ENCODE data around the gene ECHS1. TPM values are rescaled to one million over a fixed set of nuclear protein-coding genes. Genes with fewer than 3 reads are reported as not detected.

Gene ECHS1
- total and polyA plus RNA-seq, 9 of the 15 experiments (the other 6 are each of a cell fraction or from before 2014, with no cell fraction given): 16.6 to 100 (median 68.1) TPM

DNA sequence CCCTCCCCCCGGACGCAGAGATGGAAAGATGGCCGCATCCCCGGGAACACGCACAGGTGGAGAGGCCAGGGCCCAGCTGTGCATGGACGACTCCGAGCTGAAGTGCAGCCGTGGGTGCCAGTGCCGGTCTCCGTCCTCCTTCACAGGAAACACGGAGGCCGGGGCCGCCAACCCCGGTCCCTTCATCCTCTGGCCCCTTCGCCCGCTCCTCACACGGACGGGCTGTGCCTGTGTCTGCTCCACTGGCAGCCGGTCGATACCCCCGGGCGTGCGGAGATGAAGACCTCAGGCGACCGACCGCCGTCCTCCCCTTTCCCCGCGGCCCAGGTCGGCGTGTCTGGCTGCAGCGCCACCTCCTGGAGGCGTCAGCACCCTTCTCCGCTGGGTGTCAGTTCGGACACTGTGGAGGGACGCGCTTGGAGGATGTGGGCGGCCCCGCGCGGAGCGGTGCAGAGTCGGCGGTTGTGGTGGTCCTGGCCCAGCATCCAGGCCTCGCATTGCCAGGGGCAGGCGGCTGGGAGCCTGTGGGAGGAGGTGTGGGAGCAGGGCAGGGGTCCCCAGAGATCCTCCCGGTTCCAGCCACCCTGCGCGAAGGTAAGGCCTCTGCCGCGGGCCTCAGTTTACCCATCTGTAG lies 54.5 kb downstream of the ECHS1 start (continued):
- TF ChIP-seq, protein P1, sequence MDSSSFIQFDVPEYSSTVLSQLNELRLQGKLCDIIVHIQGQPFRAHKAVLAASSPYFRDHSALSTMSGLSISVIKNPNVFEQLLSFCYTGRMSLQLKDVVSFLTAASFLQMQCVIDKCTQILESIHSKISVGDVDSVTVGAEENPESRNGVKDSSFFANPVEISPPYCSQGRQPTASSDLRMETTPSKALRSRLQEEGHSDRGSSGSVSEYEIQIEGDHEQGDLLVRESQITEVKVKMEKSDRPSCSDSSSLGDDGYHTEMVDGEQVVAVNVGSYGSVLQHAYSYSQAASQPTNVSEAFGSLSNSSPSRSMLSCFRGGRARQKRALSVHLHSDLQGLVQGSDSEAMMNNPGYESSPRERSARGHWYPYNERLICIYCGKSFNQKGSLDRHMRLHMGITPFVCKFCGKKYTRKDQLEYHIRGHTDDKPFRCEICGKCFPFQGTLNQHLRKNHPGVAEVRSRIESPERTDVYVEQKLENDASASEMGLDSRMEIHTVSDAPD (CRISPR knock-in tag; IDR thresholded peaks at IDR 0.05): no peak
- TF ChIP-seq, protein P2, sequence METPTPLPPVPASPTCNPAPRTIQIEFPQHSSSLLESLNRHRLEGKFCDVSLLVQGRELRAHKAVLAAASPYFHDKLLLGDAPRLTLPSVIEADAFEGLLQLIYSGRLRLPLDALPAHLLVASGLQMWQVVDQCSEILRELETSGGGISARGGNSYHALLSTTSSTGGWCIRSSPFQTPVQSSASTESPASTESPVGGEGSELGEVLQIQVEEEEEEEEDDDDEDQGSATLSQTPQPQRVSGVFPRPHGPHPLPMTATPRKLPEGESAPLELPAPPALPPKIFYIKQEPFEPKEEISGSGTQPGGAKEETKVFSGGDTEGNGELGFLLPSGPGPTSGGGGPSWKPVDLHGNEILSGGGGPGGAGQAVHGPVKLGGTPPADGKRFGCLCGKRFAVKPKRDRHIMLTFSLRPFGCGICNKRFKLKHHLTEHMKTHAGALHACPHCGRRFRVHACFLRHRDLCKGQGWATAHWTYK (CRISPR knock-in tag; IDR thresholded peaks at IDR 0.05): 0 out of 2 replicates have a peak, but pooled peaks have one; percentile 39
- TF ChIP-seq FOXK1 (CRISPR knock-in tag; IDR thresholded peaks at IDR 0.05; ENCODE audit: borderline replicate concordance) (no peak), ESRRB (CRISPR knock-in tag; IDR thresholded peaks at IDR 0.05; ENCODE audit: borderline replicate concordance) (no peak), GTF2E2 (tag; IDR thresholded peaks at IDR 0.05) (no peak), BRF1 (IDR thresholded peaks at IDR 0.05; ENCODE audit: borderline replicate concordance, extremely low read depth, insufficient read length) (no peak), JUND (IDR thresholded peaks at IDR 0.05; ENCODE audit: borderline replicate concordance, low read depth, low read length) (peak; percentile 19; the same call in 1 of the 2 replicates), JUND (tag; IDR thresholded peaks at IDR 0.05; ENCODE audit: borderline replicate concordance, low read depth, low read length) (peak; percentile 13; the same call in 1 of the 3 replicates), SIX5 (IDR thresholded peaks at IDR 0.05; ENCODE audit: borderline replicate concordance in 1 of 2, insufficient read depth in 1 of 2, low read depth in 1 of 2, low read length in 2 of 2) (no peak), DDX20 (tag; IDR thresholded peaks at IDR 0.05; ENCODE audit: low read depth) (no peak), ESRRA (IDR thresholded peaks at IDR 0.05; ENCODE audit: borderline replicate concordance, low read depth) (no peak), BHLHE40 (IDR thresholded peaks at IDR 0.05; ENCODE audit: low read length) (peak; percentile 50; the same call in 1 of the 2 replicates), LCOR (CRISPR knock-in tag; IDR thresholded peaks at IDR 0.05) (no peak), SRF (CRISPR knock-in tag; IDR thresholded peaks at IDR 0.05) (no peak), ZSCAN29 (IDR thresholded peaks at IDR 0.05) (no peak), POLR2G (IDR thresholded peaks at IDR 0.05; ENCODE audit: low read depth, low read length) (peak; percentile 71)
- TF ChIP-seq, protein P3, sequence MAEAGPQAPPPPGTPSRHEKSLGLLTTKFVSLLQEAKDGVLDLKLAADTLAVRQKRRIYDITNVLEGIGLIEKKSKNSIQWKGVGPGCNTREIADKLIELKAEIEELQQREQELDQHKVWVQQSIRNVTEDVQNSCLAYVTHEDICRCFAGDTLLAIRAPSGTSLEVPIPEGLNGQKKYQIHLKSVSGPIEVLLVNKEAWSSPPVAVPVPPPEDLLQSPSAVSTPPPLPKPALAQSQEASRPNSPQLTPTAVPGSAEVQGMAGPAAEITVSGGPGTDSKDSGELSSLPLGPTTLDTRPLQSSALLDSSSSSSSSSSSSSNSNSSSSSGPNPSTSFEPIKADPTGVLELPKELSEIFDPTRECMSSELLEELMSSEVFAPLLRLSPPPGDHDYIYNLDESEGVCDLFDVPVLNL (CRISPR knock-in tag; IDR thresholded peaks at IDR 0.05; ENCODE audit: low read depth): no peak
- TF ChIP-seq, protein P4, sequence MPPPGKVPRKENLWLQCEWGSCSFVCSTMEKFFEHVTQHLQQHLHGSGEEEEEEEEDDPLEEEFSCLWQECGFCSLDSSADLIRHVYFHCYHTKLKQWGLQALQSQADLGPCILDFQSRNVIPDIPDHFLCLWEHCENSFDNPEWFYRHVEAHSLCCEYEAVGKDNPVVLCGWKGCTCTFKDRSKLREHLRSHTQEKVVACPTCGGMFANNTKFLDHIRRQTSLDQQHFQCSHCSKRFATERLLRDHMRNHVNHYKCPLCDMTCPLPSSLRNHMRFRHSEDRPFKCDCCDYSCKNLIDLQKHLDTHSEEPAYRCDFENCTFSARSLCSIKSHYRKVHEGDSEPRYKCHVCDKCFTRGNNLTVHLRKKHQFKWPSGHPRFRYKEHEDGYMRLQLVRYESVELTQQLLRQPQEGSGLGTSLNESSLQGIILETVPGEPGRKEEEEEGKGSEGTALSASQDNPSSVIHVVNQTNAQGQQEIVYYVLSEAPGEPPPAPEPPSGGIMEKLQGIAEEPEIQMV (tag; conservative IDR thresholded peaks at IDR 0.05; ENCODE audit: low read depth): no peak
- TF ChIP-seq, protein P5, sequence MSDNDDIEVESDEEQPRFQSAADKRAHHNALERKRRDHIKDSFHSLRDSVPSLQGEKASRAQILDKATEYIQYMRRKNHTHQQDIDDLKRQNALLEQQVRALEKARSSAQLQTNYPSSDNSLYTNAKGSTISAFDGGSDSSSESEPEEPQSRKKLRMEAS (CRISPR knock-in tag; IDR thresholded peaks at IDR 0.05): peak; percentile 63
- TF ChIP-seq, protein P6, sequence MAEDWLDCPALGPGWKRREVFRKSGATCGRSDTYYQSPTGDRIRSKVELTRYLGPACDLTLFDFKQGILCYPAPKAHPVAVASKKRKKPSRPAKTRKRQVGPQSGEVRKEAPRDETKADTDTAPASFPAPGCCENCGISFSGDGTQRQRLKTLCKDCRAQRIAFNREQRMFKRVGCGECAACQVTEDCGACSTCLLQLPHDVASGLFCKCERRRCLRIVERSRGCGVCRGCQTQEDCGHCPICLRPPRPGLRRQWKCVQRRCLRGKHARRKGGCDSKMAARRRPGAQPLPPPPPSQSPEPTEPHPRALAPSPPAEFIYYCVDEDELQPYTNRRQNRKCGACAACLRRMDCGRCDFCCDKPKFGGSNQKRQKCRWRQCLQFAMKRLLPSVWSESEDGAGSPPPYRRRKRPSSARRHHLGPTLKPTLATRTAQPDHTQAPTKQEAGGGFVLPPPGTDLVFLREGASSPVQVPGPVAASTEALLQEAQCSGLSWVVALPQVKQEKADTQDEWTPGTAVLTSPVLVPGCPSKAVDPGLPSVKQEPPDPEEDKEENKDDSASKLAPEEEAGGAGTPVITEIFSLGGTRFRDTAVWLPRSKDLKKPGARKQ (CRISPR knock-in tag; IDR thresholded peaks at IDR 0.05): no peak
